Psoas muscle (tissue), 8 donors: ENCODE results near the gene LMO4. TPM values are rescaled to one million over a fixed set of nuclear protein-coding genes. Genes with fewer than 3 reads are reported as not detected.
A peak's percentile ranks its signal among the peaks of the same experiment; 100 is the strongest.

ENCODE experiments used
- ATAC-seq, 4 donors: fragments of 200-7000 bp; cut with Tn5 transposase; one replicate each; pipeline ENCODE4 v1.9.1; 2020; ENCODE audit warnings: moderate library complexity in 3 of 4, mild to moderate bottlenecking in 2 of 4
- DNase-seq, 2 donors: peaks; one replicate each; pipeline ENCODE4 v3.0.0-alpha.2; 2020
- H3K27ac ChIP-seq: fragments of 200-600 bp; one replicate; pipeline ENCODE4 v1.8.0; 2022
- H3K27me3 ChIP-seq, 3 donors: fragments of 200-600 bp in 1 of 3; one replicate each; pipeline versions ENCODE4 v1.6.1 to v1.8.0; 2013 to 2022; ENCODE audit warnings: low read length in 2 of 3, mild to moderate bottlenecking in 2 of 3, moderate library complexity in 1 of 3; ENCODE audit not compliant: insufficient read depth in 3 of 3
- H3K36me3 ChIP-seq, 2 donors: fragments of 200-600 bp in 1 of 2; one replicate each; pipeline versions ENCODE4 v1.6.1 to v1.8.0; 2013 to 2022; ENCODE audit warnings: low read depth in 1 of 2, mild to moderate bottlenecking in 1 of 2, moderate library complexity in 1 of 2; ENCODE audit not compliant: insufficient read depth in 1 of 2
- H3K4me1 ChIP-seq: fragments of 200-600 bp; one replicate; pipeline ENCODE4 v1.8.0; 2022
- H3K4me3 ChIP-seq: fragments of 200-600 bp; one replicate; pipeline ENCODE4 v1.8.0; 2022; ENCODE audit warnings: mild to moderate bottlenecking
- H3K9me3 ChIP-seq: fragments of 200-600 bp; one replicate; pipeline ENCODE4 v1.8.0; 2022
- CTCF ChIP-seq: fragments of 200-600 bp; IDR thresholded peaks from one replicate; pipeline ENCODE4 v1.8.0; 2022; ENCODE audit warnings: antibody characterized with exemption
- WGBS, 3 donors: extraction: QIAGEN DNeasy Blood & Tissue Kit; methylation state at CpG; one replicate each; pipeline versions ENCODE4 v1.1.6 to v1.1.7; 2013; 5-methylcytosine and 5-hydroxymethylcytosine counted together
- intact Hi-C, 2 donors: fragments of 100-400 bp; cut with DNase I; formaldehyde crosslinking; loops; one replicate each; pipeline versions ENCODE4 v1.11.0 to v1.14.2; 2022
- polyA plus RNA-seq, 3 donors: library from polyadenylated mRNA; stranded (reverse); fragments of 200-250 nt; gene quantifications; one replicate each; pipeline ENCODE4 v1.2.3, GENCODE V29; 2013
- total RNA-seq, 4 donors: library from RNA; stranded (reverse); fragmentation: NEBNext Ultra II Directional in 2 of 4; extraction: Animal tissue kit (Norgen Biotek cat#: 25700) in 2 of 4; gene quantifications; one replicate each; pipeline versions ENCODE4 v1.2.1 to v1.2.4, GENCODE V29; 2021 to 2023
- donor health status: healthy with polysubstance abuse.
- donor health status: DM: no; HTN: no; CAD: no; lungs with moderate emphysema.
- donor health status: Bipolar disorder and iron deficiency.
- donor health status: healthy.
- donor health status: DM: yes; HTN: yes; CAD: no.
- donor health status: DM: no; HTN: no; CAD: no.
- donor health status: DM: no; HTN: no; CAD: no.
- donor health status: DM: yes; HTN: yes; CAD: no.

LMO4 gene
- total and polyA plus RNA-seq, 7 donors = 19.8 to 75.9 (median 30.8) TPM

- no peak for TF ChIP-seq CTCF
- no peaks in the 10 kb centered on the region for H3K9me3 ChIP-seq
- H3K36me3 ChIP-seq = no peaks in the 10 kb centered on the region
- no peaks in the 10 kb centered on the region for H3K27me3 ChIP-seq
- no peak overlapping the region for H3K27ac ChIP-seq
- intact Hi-C loops = no loop called here
- DNase-seq = no peak
- no peak for ATAC-seq
- 76 to 91% (median 85%) methylated on average over 1 of the region's 1 CpG for WGBS, 3 donors
- no peak overlapping the region for H3K4me3 ChIP-seq
- no peaks in the 10 kb centered on the region for H3K4me1 ChIP-seq
These were observed 9.9 kb upstream of the LMO4 start for GRCh38 chr1:87318806-87319205.

- H3K27me3 ChIP-seq = no peaks in the 10 kb centered on the region
- WGBS, 3 donors = 49 to 55% (median 55%) methylated on average over 10 of the region's 10 CpGs
- TF ChIP-seq CTCF = peak; percentile 79
- no peaks in the 10 kb centered on the region for H3K36me3 ChIP-seq
- no peaks in the 10 kb centered on the region for H3K9me3 ChIP-seq
- H3K27ac ChIP-seq = no peak overlapping the region
- DNase-seq (no peak), ATAC-seq (no peak)
- intact Hi-C loops = loop anchor here (5.0 to 10.0 kb wide), 3 partner anchors 194 to 629 kb away; no protein-coding TSS in a partner anchor
- H3K4me1 ChIP-seq = no peaks in the 10 kb centered on the region
- H3K4me3 ChIP-seq = no peak overlapping the region
These were observed 2.5 kb upstream of the LMO4 start for GRCh38 chr1:87325982-87326738.

- whole genome bisulfite sequencing, 3 donors = 10 to 14% (median 10%) methylated on average over 27 of the region's 27 CpGs
- H3K36me3 ChIP-seq = peaks cover 0 to 2% of the 10 kb centered on the region in 2 donors
- intact Hi-C loops = loop anchor here (5.0 to 10.0 kb wide), 3 partner anchors 195 to 627 kb away; no protein-coding TSS in a partner anchor
These were observed 1.1 kb upstream of the LMO4 start for GRCh38 chr1:87327376-87328271.

GRCh38 chr1:87329051-87329525 is 408 bp downstream of the LMO4 start:
- intact Hi-C loops = loop anchor here (5.0 to 10.0 kb wide), 3 partner anchors 197 to 626 kb away; no protein-coding TSS in a partner anchor
- WGBS, 3 donors = 0 to 1% (median 1%) methylated on average over 31 to 35 of the region's 35 CpGs
- ATAC-seq = peak; percentile 15 to 49 (median 20)

More at GRCh38 chr1:87327376-87328271, 1.1 kb upstream of the LMO4 start:
- Histone ChIP-seq H3K27me3 (no peaks in the 10 kb centered on the region), H3K9me3 (no peaks in the 10 kb centered on the region), H3K4me1 (peaks cover 7% of the 10 kb centered on the region), H3K27ac (peak overlapping the region; percentile 92), H3K4me3 (peak overlapping the region; percentile 71)
- no peak for TF ChIP-seq CTCF
- DNase-seq (no peak), ATAC-seq (no peak)

More at GRCh38 chr1:87329051-87329525, 408 bp downstream of the LMO4 start:
- Histone ChIP-seq H3K9me3 (no peaks in the 10 kb centered on the region), H3K4me3 (peak overlapping the region; percentile 71), H3K36me3 (peaks cover 0 to 11% of the 10 kb centered on the region in 2 donors), H3K27ac (peak overlapping the region; percentile 92), H3K4me1 (peaks cover 20% of the 10 kb centered on the region), H3K27me3 (no peaks in the 10 kb centered on the region)
- DNase-seq = peak; percentile 35 to 71
- no peak for TF ChIP-seq CTCF
